Effector memory CD8-positive, alpha-beta T cell (primary cell): ENCODE measurements around the gene TSHZ2.

ENCODE experiments used
- ATAC-seq: fragments of 150-1000 bp; cut with Tn5 transposase; replicated peaks from 2 replicates; pipeline ENCODE4 v1.10.0; 2021; ENCODE audit warnings: mild to moderate bottlenecking, moderate library complexity
- DNase-seq, 3 experiments: peaks; one replicate each; pipeline ENCODE4 v3.0.0; 2021
- H3K27ac Mint-ChIP-seq, 2 donors: one replicate each; pipeline ENCODE4 v1.8.0; 2022; ENCODE audit warnings: mild to moderate bottlenecking in 2 of 2, mixed read lengths in 2 of 2, moderate library complexity in 2 of 2
- H3K27me3 Mint-ChIP-seq, 2 donors: one replicate each; pipeline ENCODE4 v1.8.0; 2022; ENCODE audit warnings: mixed read lengths in 2 of 2
- H3K36me3 Mint-ChIP-seq: one replicate; pipeline ENCODE4 v1.8.0; 2022; ENCODE audit warnings: mild to moderate bottlenecking, moderate library complexity, mixed read lengths; ENCODE audit not compliant: insufficient read depth
- H3K4me1 Mint-ChIP-seq, 2 donors: one replicate each; pipeline ENCODE4 v1.8.0; 2022; ENCODE audit warnings: low read depth in 2 of 2, mixed read lengths in 2 of 2
- H3K4me3 Mint-ChIP-seq, 2 donors: one replicate each; pipeline ENCODE4 v1.8.0; 2022; ENCODE audit warnings: mild to moderate bottlenecking in 2 of 2, mixed read lengths in 2 of 2, moderate library complexity in 2 of 2
- H3K9me3 Mint-ChIP-seq, 2 donors: one replicate each; pipeline ENCODE4 v1.8.0; 2022; ENCODE audit warnings: mixed read lengths in 2 of 2

TSHZ2 gene

GRCh38 chr20:53208110-53208832 is 236.1 kb downstream of the TSHZ2 start:
- no peaks in the 10 kb centered on the region for H3K9me3 Mint-ChIP-seq
- no peak for ATAC-seq
- H3K4me1 Mint-ChIP-seq = no peaks in the 10 kb centered on the region
- no peak overlapping the region for H3K4me3 Mint-ChIP-seq
- H3K27ac Mint-ChIP-seq = no peak overlapping the region
- no peaks in the 10 kb centered on the region for H3K36me3 Mint-ChIP-seq
- no peak for DNase-seq
- peaks cover 16 to 37% of the 10 kb centered on the region in 2 donors for H3K27me3 Mint-ChIP-seq

- DNase-seq (no peak), ATAC-seq (no peak)
- no peak overlapping the region for H3K27ac Mint-ChIP-seq
- no peaks in the 10 kb centered on the region for H3K4me1 Mint-ChIP-seq
- H3K27me3 Mint-ChIP-seq = peaks cover 21 to 39% of the 10 kb centered on the region in 2 donors
- H3K36me3 Mint-ChIP-seq = no peaks in the 10 kb centered on the region
- no peaks in the 10 kb centered on the region for H3K9me3 Mint-ChIP-seq
- no peak overlapping the region for H3K4me3 Mint-ChIP-seq
Measured at GRCh38 chr20:53210041-53210440, 237.9 kb downstream of the TSHZ2 start.

- DNase-seq = no peak
- Mint-ChIP-seq H3K27me3 (peaks cover 22 to 47% of the 10 kb centered on the region in 2 donors), H3K4me3 (no peak overlapping the region), H3K9me3 (no peaks in the 10 kb centered on the region), H3K4me1 (no peaks in the 10 kb centered on the region), H3K27ac (no peak overlapping the region), H3K36me3 (no peaks in the 10 kb centered on the region)
- no peak for ATAC-seq
Measured at GRCh38 chr20:53210931-53211330, 238.8 kb downstream of the TSHZ2 start.

GRCh38 chr20:53212018-53212417 is 239.9 kb downstream of the TSHZ2 start:
- Mint-ChIP-seq H3K27me3 (peaks cover 17 to 53% of the 10 kb centered on the region in 2 donors), H3K36me3 (no peaks in the 10 kb centered on the region), H3K9me3 (no peaks in the 10 kb centered on the region), H3K4me3 (no peak overlapping the region), H3K4me1 (no peaks in the 10 kb centered on the region), H3K27ac (no peak overlapping the region)
- no peak for ATAC-seq
- DNase-seq = no peak

GRCh38 chr20:53214392-53214791 is 242.2 kb downstream of the TSHZ2 start:
- no peaks in the 10 kb centered on the region for H3K36me3 Mint-ChIP-seq
- no peak overlapping the region for H3K4me3 Mint-ChIP-seq
- ATAC-seq = no peak
- H3K9me3 Mint-ChIP-seq = no peaks in the 10 kb centered on the region
- H3K27ac Mint-ChIP-seq = no peak overlapping the region
- H3K27me3 Mint-ChIP-seq = peaks cover 14 to 39% of the 10 kb centered on the region in 2 donors
- H3K4me1 Mint-ChIP-seq = no peaks in the 10 kb centered on the region
- DNase-seq = no peak

- peaks cover 16 to 31% of the 10 kb centered on the region in 2 donors for H3K27me3 Mint-ChIP-seq
- H3K36me3 Mint-ChIP-seq = no peaks in the 10 kb centered on the region
- no peak overlapping the region for H3K4me3 Mint-ChIP-seq
- H3K4me1 Mint-ChIP-seq = no peaks in the 10 kb centered on the region
- ATAC-seq (no peak), DNase-seq (no peak)
- no peaks in the 10 kb centered on the region for H3K9me3 Mint-ChIP-seq
- H3K27ac Mint-ChIP-seq = no peak overlapping the region
Measured at GRCh38 chr20:53215166-53215565, 243.0 kb downstream of the TSHZ2 start.

GRCh38 chr20:53216478-53216855 is 244.3 kb downstream of the TSHZ2 start:
- Mint-ChIP-seq H3K4me1 (no peaks in the 10 kb centered on the region), H3K4me3 (no peak overlapping the region), H3K36me3 (no peaks in the 10 kb centered on the region), H3K9me3 (no peaks in the 10 kb centered on the region), H3K27ac (no peak overlapping the region), H3K27me3 (peaks cover 25 to 27% of the 10 kb centered on the region in 2 donors)
- no peak for ATAC-seq
- no peak for DNase-seq

GRCh38 chr20:53216856-53217576 is 244.9 kb downstream of the TSHZ2 start:
- no peaks in the 10 kb centered on the region for H3K9me3 Mint-ChIP-seq
- no peaks in the 10 kb centered on the region for H3K36me3 Mint-ChIP-seq
- H3K27me3 Mint-ChIP-seq = peaks cover 28% of the 10 kb centered on the region in 2 donors
- DNase-seq = peak; percentile 73 to 76 (median 73)
- H3K27ac Mint-ChIP-seq = no peak overlapping the region
- H3K4me1 Mint-ChIP-seq = no peaks in the 10 kb centered on the region
- H3K4me3 Mint-ChIP-seq = no peak overlapping the region
- peak; percentile 70 for ATAC-seq

- no peaks in the 10 kb centered on the region for H3K9me3 Mint-ChIP-seq
- H3K27me3 Mint-ChIP-seq = peaks cover 36 to 38% of the 10 kb centered on the region in 2 donors
- H3K27ac Mint-ChIP-seq = no peak overlapping the region
- DNase-seq (no peak), ATAC-seq (no peak)
- no peaks in the 10 kb centered on the region for H3K4me1 Mint-ChIP-seq
- no peaks in the 10 kb centered on the region for H3K36me3 Mint-ChIP-seq
- H3K4me3 Mint-ChIP-seq = no peak overlapping the region
Measured at GRCh38 chr20:53220482-53221307, 248.5 kb downstream of the TSHZ2 start.

- Mint-ChIP-seq H3K36me3 (no peaks in the 10 kb centered on the region), H3K27ac (no peak overlapping the region), H3K4me3 (no peak overlapping the region), H3K27me3 (peaks cover 33 to 36% of the 10 kb centered on the region in 2 donors), H3K4me1 (no peaks in the 10 kb centered on the region), H3K9me3 (no peaks in the 10 kb centered on the region)
- DNase-seq = no peak
- no peak for ATAC-seq
Measured at GRCh38 chr20:53221731-53222130, 249.6 kb downstream of the TSHZ2 start.

- Mint-ChIP-seq H3K27ac (no peak overlapping the region), H3K36me3 (no peaks in the 10 kb centered on the region), H3K9me3 (no peaks in the 10 kb centered on the region), H3K4me1 (no peaks in the 10 kb centered on the region), H3K27me3 (peaks cover 30 to 36% of the 10 kb centered on the region in 2 donors), H3K4me3 (no peak overlapping the region)
- ATAC-seq (no peak), DNase-seq (no peak)
Measured at GRCh38 chr20:53222416-53222815, 250.3 kb downstream of the TSHZ2 start.

GRCh38 chr20:53222932-53223331 is 250.8 kb downstream of the TSHZ2 start:
- H3K36me3 Mint-ChIP-seq = no peaks in the 10 kb centered on the region
- ATAC-seq = no peak
- H3K27ac Mint-ChIP-seq = no peak overlapping the region
- H3K27me3 Mint-ChIP-seq = peaks cover 30 to 36% of the 10 kb centered on the region in 2 donors
- no peaks in the 10 kb centered on the region for H3K9me3 Mint-ChIP-seq
- no peaks in the 10 kb centered on the region for H3K4me1 Mint-ChIP-seq
- DNase-seq = no peak
- no peak overlapping the region for H3K4me3 Mint-ChIP-seq

- H3K27me3 Mint-ChIP-seq = peaks cover 31 to 36% of the 10 kb centered on the region in 2 donors
- ATAC-seq = no peak
- no peaks in the 10 kb centered on the region for H3K9me3 Mint-ChIP-seq
- no peak overlapping the region for H3K4me3 Mint-ChIP-seq
- H3K4me1 Mint-ChIP-seq = no peaks in the 10 kb centered on the region
- no peak overlapping the region for H3K27ac Mint-ChIP-seq
- no peaks in the 10 kb centered on the region for H3K36me3 Mint-ChIP-seq
- no peak for DNase-seq
Measured at GRCh38 chr20:53223626-53224172, 251.5 kb downstream of the TSHZ2 start.
